K562 (cell line): ENCODE results near the gene MSS51. TPM values are rescaled to one million over a fixed set of nuclear protein-coding genes. Genes with fewer than 3 reads are reported as not detected.

Experiments used
- DEAF1 ChIP-seq: fragments of 450-650 bp; formaldehyde crosslinking; IDR thresholded peaks from 2 replicates; pipeline ENCODE4 v1.4.0; 2020; ENCODE audit warnings: mild to moderate bottlenecking, moderate library complexity
- E2F3 ChIP-seq: fragments of 250-450 bp; sonication (Bioruptor Pico); IDR thresholded peaks from 2 replicates; pipeline ENCODE4 v1.4.0; 2020; ENCODE audit warnings: mild to moderate bottlenecking
- ETS1 ChIP-seq: conservative IDR thresholded peaks from 2 replicates; pipeline ENCODE4 v1.6.1; 2011; ENCODE audit warnings: low read depth, mild to moderate bottlenecking, low read length; ENCODE audit not compliant: control insufficient read depth
- ETS2 ChIP-seq: IDR thresholded peaks from 2 replicates; pipeline ENCODE4 v1.6.1; 2016; ENCODE audit warnings: borderline replicate concordance, missing genetic modification characterization, mild to moderate bottlenecking, moderate library complexity, missing compliant biosample characterization; ENCODE audit not compliant: poor library complexity, severe bottlenecking
- ETV5 ChIP-seq: sonication (generic); formaldehyde crosslinking; IDR thresholded peaks from 2 replicates; pipeline ENCODE4 v1.4.0; 2020; ENCODE audit warnings: low read depth, mild to moderate bottlenecking, missing genetic modification reagents
- HSF4 ChIP-seq: fragments of 250-450 bp; sonication (Bioruptor Pico); IDR thresholded peaks from 2 replicates; pipeline ENCODE4 v2.1.2; 2022; ENCODE audit warnings: mild to moderate bottlenecking, moderate library complexity, borderline replicate concordance
- KAT7 ChIP-seq: sonication (generic); formaldehyde crosslinking; IDR thresholded peaks from 2 replicates; pipeline ENCODE4 v1.8.0; 2022; ENCODE audit warnings: missing genetic modification reagents, mild to moderate bottlenecking, borderline replicate concordance
- MAFG ChIP-seq: fragments of 450-650 bp; conservative IDR thresholded peaks from 2 replicates; pipeline ENCODE4 v1.6.1; 2016; ENCODE audit warnings: missing genetic modification characterization, missing compliant biosample characterization
- NFRKB ChIP-seq: fragments of 450-650 bp; IDR thresholded peaks from 2 replicates; pipeline ENCODE4 v1.6.1; 2016; ENCODE audit warnings: low read depth
- NKRF ChIP-seq: fragments of 450-650 bp; IDR thresholded peaks from 2 replicates; pipeline ENCODE4 v1.6.1; 2016; ENCODE audit warnings: borderline replicate concordance
- NR2F6 ChIP-seq: fragments of 450-650 bp; formaldehyde crosslinking; IDR thresholded peaks from 2 replicates; pipeline ENCODE4 v1.4.0; 2020; ENCODE audit warnings: mild to moderate bottlenecking
- NRF1 ChIP-seq, 2 experiments: fragments of 450-650 bp; IDR thresholded peaks in 1 of 2; conservative IDR thresholded peaks in 1 of 2; 2 replicates each; pipeline ENCODE4 v1.6.1; 2014; ENCODE audit warnings: mild to moderate bottlenecking in 2 of 2
- POLR2G ChIP-seq: fragments of 200-400 bp; formaldehyde crosslinking; IDR thresholded peaks from 2 replicates; pipeline ENCODE4 v1.6.1; 2017; ENCODE audit warnings: low read depth, mild to moderate bottlenecking, antibody characterized with exemption, low read length, moderate library complexity
- PRMT5 ChIP-seq: sonication (generic); formaldehyde crosslinking; IDR thresholded peaks from 2 replicates; pipeline ENCODE4 v1.5.0; 2020; ENCODE audit warnings: missing genetic modification reagents
- PTBP1 ChIP-seq: fragments of 200-400 bp; formaldehyde crosslinking; IDR thresholded peaks from 2 replicates; pipeline ENCODE4 v1.6.1; 2017; ENCODE audit warnings: low read depth, low read length
- SETDB1 ChIP-seq: IDR thresholded peaks from one replicate; pipeline ENCODE4 v1.6.1; 2012; ENCODE audit warnings: low read length, control low read depth, inconsistent platforms
- SIX5 ChIP-seq, 2 experiments: IDR thresholded peaks; 2 replicates each; pipeline ENCODE4 v1.6.1; 2011; ENCODE audit warnings: low read length in 2 of 2, borderline replicate concordance in 1 of 2, low read depth in 1 of 2, mild to moderate bottlenecking in 1 of 2, moderate library complexity in 1 of 2; ENCODE audit not compliant: insufficient read depth in 1 of 2
- ZFP91 ChIP-seq: sonication (generic); formaldehyde crosslinking; IDR thresholded peaks from 2 replicates; pipeline ENCODE4 v1.8.0; 2022; ENCODE audit warnings: mild to moderate bottlenecking, missing genetic modification reagents
- ZNF124 ChIP-seq: sonication (generic); formaldehyde crosslinking; IDR thresholded peaks from 2 replicates; pipeline ENCODE4 v1.8.1; 2022; ENCODE audit warnings: missing genetic modification reagents
- ZNF584 ChIP-seq: fragments of 200-800 bp; sonication (Bioruptor generic); IDR thresholded peaks from 2 replicates; pipeline ENCODE4 v1.6.1; 2016; ENCODE audit warnings: low read depth, mild to moderate bottlenecking, missing genetic modification characterization, missing compliant biosample characterization
- ZNF699 ChIP-seq: fragments of 250-450 bp; sonication (Bioruptor Pico); IDR thresholded peaks from 2 replicates; pipeline ENCODE4 v1.8.0; 2021; ENCODE audit warnings: mild to moderate bottlenecking, moderate library complexity; ENCODE audit not compliant: insufficient replicate concordance
- ZNF707 ChIP-seq: fragments of 250-450 bp; sonication (Bioruptor Pico); conservative IDR thresholded peaks from 2 replicates; pipeline ENCODE4 v1.8.0; 2022; ENCODE audit warnings: inconsistent platforms, mild to moderate bottlenecking, moderate library complexity
- ZNF766 ChIP-seq: fragments of 200-800 bp; sonication (Bioruptor generic); conservative IDR thresholded peaks from 2 replicates; pipeline ENCODE4 v1.6.1; 2016; ENCODE audit warnings: missing genetic modification characterization, missing compliant biosample characterization
- ZNF785 ChIP-seq: fragments of 250-450 bp; sonication (Bioruptor Pico); IDR thresholded peaks from 2 replicates; pipeline ENCODE4 v1.4.0; 2020; ENCODE audit warnings: mild to moderate bottlenecking
- polyA plus RNA-seq, 8 experiments: library from polyadenylated mRNA; depleted of rRNA in 4 of 8; stranded (reverse) in 5 of 8; unstranded in 3 of 8; fragments of >200 nt; fragmentation: Nextera tagmentation in 2 of 8; fragmentation: Illumina TruSeq in 1 of 8; extraction: Ambion mirVana in 2 of 8; extraction: Trizol in 1 of 8; gene quantifications; 2 replicates each; pipeline versions ENCODE4 v1.2.1 to v1.2.3, GENCODE V29; 2011 to 2014; ENCODE audit warnings: inconsistent platforms in 1 of 8, missing spikeins in 1 of 8
- total RNA-seq, 7 experiments: library from RNA; depleted of rRNA in 6 of 7; stranded (reverse); fragments of >200 nt in 6 of 7; fragmentation: Illumina TruSeq in 2 of 7; extraction: Trizol in 2 of 7; gene quantifications; 2 replicates each; pipeline versions ENCODE4 v1.2.1 to v1.2.3, GENCODE V29; 2011 to 2021; ENCODE audit warnings: low replicate concordance in 1 of 7

Gene MSS51
- total and polyA plus RNA-seq, 9 of the 15 experiments (the other 6 are each of a cell fraction or from before 2014, with no cell fraction given) = 0.28 to 1.8 (median 1.2) TPM

GRCh38 chr10:73413108-73413527 lies 20.2 kb downstream of the MSS51 start (continued):
- TF ChIP-seq POLR2G (no peak), E2F3 (CRISPR knock-in tag) (no peak), PTBP1 (no peak), ETS2 (tag) (no peak), ZNF584 (CRISPR knock-in tag) (no peak), NKRF (no peak), PRMT5 (CRISPR knock-in tag) (no peak), HSF4 (CRISPR knock-in tag) (no peak), ZFP91 (CRISPR knock-in tag) (no peak), ETS1 (no peak; the same call in 1 of the 2 replicates), SIX5 (IDR thresholded peaks at IDR 0.05; ENCODE audit: borderline replicate concordance in 1 of 2, insufficient read depth in 1 of 2, low read depth in 1 of 2, low read length in 2 of 2) (no peak), MAFG (tag) (no peak), NR2F6 (no peak), ZNF785 (CRISPR knock-in tag) (no peak), ZNF766 (peak; percentile 58; the same call in 1 of the 2 replicates), ZNF124 (CRISPR knock-in tag) (no peak), SETDB1 (no peak), ZNF699 (CRISPR knock-in tag) (no peak), ZNF707 (CRISPR knock-in tag) (no peak), NFRKB (0 out of 2 replicates have a peak, but pooled peaks have one; percentile 34), DEAF1 (no peak), KAT7 (CRISPR knock-in tag) (no peak), NRF1 (conservative IDR thresholded peaks at IDR 0.05 in 1 of 2, IDR thresholded peaks at IDR 0.05 in 1 of 2) (peak; percentile 82 to 84), ETV5 (no peak)
